ENCODE results near the gene MYO1A.

MYO1A gene

DNA sequence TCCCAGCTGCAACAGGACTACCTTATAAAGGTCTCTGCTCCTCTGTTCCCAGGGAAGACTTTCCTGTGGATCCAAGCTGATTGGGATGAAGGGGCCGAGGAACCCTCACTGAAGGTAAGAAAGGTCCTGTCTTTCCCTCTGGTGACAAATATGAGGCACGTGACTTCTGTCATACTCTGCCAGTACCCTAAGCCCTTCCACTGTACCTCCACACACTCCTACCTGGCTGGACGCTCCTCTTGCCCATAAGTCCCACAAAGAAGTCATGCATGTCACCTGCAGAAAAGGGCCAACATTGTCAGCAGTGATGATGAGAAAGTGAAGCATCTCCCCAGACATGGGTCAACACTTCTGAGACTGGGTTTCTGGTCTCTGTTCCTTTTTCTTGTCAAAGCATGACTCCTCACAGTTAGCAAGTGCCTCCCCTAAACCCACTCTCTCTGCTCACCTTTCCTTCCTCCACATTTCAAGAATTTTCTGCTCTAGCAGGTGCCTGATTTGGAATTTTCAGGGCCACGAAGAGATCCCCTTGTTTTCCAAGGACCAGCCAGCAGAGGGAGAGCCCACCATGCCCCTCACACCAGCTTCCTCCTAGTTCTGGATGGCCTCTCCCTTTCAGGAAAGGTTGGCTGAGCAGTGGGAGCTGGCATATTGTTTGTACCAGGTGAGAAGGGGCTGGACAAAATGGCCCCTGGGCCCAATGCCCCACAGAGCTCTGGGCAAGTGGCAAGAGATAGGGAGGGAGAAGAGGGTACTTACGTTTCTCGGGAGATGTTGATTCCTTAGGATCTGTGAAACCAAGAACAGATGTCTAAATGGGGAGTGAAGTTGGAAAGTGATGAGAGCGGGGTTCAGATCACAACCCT is 37.1 kb downstream of the MYO1A start:
- DNase-seq: no peak

DNA sequence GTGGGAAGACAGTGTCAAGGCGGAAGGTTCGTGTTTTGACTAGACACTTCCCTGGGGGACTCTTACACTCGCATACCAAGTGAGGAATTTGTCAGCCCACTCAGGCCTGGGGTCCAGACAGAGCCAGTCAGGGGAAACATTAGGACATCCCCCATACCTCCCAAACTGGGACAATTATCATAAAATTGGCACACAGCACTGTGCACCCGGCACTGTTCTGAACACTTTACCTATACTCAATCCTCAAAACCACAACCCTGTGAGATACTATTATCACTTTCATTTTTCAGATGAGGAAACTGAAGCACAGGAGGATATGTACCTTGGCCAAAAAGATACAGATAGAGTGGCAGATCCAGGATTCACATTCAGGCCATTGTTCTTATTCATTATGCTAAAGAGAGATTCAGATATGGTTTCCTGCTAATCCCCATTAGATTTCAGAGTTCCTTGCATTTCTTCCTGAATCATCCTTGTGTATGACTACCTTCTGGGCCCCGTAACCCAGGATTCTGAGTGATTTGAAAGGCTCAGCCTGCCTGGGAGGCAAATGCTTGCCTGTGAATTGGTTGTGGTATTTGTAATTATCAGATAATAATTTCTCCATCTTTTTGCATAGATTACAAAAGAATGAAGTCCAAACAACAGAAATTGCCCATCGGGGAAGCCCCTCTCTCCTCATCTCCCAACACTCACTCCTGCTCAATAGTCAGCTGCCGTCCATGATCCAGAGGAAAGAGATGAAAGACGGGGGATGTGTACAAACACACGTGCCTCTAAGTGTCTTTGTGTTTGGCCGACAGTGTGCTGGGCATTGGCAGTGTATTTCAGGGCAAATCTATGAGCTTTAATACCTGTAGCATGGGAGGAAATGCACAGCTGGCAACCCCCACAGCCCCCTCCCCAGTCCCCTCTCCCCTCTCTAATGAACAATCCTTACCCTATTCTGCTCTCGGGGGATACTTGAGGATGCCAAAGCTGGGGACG is 38.2 kb downstream of the MYO1A start:
- peak in 1 of 2 donors; percentile 48 for DNase-seq

DNA sequence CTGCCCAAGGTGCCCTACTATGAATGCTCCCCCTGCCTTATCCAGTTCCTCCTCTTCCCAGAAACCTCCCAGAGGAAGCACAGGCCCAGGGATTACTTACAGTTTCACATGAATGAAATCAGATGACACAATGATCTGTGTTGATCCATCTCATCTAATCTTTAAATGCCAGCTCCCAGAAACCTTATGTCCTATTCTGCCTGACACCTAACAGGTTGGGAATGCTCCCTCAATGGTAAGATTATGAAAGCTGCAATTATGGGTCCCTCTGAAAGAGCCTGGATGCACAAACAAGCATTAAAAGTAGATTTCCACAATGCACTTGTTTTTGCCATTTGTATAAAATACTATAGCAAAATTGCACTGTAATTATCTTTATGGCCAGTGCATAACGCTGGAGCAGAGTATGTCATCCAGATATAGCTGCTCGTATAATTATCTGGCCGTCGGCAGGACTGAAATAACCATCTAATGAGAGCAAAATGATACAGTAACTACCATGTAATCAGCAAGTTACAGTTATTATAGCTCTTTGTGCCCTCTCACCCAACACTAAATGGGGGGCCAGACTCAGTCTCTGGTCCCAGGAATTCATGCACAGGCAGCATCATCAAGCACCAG is 39.2 kb downstream of the MYO1A start:
- DNase-seq: no peak

DNA sequence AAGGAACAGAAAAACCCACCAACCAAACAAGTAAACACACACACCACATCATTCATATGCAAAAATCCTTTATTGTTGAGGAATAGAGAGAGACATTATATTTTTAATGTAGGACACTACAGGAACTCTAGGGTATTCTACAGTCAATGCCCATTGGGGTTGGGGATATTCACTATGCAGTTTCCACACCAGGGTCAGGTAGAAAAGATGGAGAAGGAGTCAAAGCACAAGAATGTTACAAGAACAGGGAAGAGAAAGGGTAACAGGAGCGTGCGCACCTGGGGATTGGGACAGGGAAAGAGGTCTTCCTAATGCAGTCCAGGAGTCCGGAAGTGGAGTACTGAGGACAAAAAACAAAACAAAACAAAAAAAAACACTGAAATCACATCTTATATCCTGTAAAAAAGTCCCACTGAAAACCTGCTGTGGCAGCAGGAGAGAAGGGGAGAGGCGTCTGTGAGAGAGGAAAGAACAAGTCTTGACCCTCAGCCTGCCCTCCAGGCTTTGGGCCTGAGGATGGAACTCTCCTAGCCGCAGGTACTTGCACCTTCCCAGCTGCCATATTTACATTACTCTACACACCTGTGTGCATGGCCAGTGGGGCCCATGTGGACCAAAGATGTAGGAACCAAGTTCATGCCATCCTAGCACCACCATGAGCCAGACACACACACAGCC is 39.8 kb downstream of the MYO1A start:
- DNase-seq: no peak

DNA sequence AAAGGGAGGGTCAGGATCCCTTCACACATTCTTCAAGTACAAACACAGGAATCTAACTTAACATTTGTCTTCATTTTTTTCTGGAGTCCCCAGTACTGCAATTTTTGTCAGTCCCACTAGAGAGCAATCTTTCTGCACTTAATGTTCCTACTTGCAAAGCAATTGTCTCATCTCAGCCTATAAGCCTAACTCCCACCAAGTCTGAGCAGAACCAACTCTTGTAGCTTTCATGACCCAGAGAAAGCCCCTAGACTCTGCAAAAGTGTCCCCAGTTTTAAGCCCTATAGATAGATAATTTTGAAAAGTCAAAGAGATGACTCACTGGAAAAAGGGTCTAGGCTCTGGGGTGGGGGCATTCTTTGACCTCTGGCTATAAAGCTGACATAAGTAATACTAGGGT is 41.8 kb downstream of the MYO1A start:
- peak in 1 of 2 donors; percentile 76 for DNase-seq

DNA sequence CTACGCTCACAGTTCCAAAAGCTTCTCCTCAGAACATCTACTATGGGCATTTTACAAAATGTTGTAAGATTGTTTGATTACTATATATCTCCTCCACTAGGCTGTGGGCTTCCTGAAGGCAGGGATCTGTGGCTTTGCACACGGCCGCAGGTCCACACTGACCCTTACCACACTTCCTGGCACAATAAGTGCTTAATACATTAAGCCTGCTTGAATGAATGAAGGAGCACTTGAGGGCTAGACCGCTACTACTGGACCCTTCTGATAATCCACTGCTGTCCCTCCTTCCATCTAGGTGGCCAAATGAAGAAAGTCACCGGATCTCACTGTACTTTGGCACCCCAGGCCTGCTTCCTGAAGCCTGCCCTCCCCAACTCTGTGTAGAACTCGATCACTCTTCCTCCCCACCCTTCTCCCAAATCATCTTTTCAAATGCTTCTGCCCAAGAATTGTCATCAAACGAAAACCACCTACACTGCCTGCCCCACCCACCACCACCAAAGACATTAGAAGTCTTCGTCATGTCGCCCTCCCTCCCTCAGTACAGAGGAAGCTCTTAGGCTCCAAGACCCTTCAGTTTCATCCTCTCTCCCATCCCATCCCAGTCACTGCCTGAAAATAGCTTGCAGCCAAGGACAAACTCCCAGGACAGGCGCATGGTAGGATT is 43.0 kb downstream of the MYO1A start:
- DNase-seq: no peak

DNA sequence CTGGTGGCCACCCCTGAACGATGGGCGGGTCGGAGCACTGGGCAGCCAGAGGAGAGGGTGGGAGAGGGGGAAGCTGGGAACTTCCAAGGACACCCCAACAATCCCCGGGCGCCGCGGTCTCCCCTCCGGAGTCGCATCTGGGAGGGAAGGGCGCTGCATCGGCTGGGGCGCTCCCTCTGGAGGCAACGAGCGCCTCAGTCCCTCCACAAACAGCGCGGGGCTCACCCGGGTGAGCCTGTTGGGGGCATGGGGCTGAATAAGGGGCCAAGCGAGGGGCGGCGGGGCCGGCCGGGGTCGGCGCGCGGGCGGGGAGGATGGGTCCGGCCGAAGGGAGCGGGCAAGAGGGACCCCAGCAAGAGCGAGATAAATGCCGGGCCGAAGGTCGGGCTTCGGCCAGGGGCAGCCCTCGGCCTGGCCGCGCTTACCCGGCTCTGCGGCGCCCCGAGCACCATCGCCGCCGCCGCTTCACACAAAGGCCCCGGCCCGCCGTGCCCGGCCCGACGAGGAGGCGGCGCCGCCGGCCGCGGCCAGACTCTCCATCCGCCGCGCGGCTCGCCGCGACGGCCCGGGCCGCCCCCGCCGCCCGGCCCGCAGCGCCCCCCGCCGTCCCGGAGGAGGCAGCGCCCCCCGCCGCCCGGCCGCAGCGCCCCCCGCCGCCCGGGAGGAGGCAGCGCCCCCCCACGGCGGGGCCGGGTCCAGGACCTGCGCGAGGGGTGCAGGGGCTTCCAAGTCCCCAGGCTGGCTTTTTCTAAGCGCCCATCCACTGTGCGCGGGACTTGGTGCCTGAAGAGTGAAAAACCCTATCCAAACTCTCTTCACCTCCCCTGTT is 43.7 kb downstream of the MYO1A start, which contains the start of gene ZBTB39:
TSS of gene ZBTB39 (minus strand) at position 567 of the 829 bp plus-strand sequence. CDS start 1,629 bp downstream, outside the sequence.
- peak; percentile 61 to 79 for DNase-seq

DNA sequence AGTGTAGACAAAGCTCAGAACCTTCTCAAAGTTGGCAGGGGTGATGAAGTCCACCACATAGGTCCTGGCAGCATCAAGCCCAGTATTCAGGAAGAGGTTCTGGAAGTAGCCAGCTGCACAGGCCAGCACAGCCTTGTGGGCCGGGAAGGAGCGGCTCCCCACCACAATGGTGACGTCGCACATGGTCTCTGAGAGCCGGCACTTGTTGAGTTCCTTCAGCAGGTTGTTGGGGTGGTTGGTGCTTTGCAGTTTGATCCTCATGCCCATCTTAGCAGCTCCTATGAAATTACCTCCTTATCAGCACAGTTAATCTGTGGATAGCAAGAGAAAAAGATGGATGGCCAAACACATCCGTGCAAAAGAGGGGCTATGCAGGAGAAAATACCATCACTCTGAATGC is 45.3 kb downstream of the MYO1A start:
- DNase-seq: no peak

DNA sequence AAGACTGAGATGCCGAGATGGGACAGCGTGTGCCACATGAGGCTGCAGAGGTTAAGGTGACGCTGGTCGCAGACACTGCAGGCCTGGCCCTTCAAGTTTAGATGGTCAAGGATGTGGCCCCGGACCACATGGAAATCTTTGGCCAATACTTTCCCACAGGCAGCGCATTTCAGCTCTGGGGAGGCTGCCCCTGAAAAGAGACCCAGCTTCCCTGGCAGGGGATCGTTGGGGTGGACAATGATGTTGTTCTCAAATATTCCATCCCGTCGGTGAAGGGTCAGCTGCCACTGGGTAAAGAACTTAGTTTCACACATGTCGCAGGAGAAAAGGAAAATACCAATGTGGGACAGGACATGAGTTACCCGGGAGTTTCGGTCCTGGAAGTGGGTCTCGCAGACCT is 46.5 kb downstream of the MYO1A start:
- no peak for DNase-seq

DNA sequence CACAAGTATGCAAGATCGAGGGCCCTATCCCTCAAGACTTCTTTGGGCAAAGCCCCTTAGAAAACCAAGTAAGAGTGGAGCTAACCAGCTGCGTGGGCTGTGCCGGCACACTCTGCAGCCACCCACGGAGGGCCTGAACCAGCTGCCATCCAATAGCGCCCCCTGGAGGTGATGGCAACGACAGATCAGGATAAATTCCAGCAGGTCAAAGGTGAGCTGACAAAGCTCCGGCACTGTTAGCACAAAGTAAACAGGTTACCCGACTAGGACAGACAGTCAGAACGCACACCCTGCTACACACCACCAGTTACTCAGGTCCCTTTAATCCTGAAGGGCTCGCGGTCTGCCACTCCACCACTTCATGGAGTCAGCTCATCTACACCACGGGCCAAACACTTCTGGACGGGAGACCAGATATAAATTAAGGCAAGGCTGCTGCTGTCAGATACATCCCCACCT is 48.5 kb downstream of the MYO1A start:
- peak; percentile 64 to 80 for DNase-seq

DNA sequence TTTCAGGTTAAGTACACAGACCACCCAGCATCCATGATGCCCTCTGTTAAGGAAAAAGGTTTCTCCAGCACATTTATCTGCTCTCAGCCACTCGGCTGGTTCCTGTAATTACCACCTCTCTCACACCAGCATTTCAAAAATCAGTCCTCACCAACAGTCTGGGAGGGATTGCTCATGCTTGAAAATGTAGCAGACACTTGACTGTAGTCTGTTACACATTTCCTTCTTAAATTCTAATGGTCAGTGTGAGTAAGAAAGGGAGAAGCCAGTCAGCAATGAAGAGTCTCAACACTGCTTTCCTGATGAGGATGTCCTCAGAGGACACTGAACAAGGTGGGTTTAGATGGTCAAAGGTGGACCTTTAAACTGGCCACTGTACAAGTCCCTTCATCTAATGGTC is 49.5 kb downstream of the MYO1A start:
- DNase-seq: no peak

DNA sequence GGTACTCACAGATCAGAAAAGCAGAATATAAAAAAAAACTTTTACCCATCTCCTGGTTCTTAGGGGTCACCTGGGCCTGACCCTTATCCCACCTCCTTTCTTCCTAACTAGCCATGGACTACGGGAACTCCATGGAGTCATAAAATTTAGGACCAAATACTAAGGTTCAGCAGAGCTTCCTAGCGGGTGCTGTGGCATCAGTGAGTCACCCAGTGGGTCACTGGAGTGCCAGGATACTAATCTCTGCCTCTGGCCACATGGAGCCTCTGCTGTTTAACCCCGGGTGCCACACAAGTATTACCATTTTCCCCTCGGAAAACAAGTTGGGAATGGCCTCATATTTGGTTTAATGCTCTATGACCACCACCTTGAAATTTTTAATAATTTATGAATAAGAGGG is 50.5 kb downstream of the MYO1A start:
- no peak for DNase-seq

DNA sequence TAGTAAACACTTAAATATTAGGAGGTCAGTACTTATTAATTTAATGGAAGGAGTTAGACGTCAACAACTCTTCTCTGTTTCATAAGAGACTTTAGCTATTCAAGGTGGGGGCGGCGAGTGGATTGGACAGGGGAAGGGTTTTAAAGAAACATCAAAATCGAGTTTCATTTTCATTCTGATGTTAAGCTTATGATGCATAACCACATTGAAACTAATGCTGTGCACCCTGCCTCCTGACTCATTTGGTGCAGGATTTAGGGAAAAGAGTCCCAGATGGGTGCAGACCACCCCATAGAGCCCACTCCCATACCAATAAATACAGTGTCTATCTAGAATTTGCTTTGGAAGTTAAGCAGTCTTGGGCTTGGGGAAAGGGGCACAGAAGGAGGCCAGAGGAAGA is 50.9 kb downstream of the MYO1A start:
- DNase-seq: no peak

DNA sequence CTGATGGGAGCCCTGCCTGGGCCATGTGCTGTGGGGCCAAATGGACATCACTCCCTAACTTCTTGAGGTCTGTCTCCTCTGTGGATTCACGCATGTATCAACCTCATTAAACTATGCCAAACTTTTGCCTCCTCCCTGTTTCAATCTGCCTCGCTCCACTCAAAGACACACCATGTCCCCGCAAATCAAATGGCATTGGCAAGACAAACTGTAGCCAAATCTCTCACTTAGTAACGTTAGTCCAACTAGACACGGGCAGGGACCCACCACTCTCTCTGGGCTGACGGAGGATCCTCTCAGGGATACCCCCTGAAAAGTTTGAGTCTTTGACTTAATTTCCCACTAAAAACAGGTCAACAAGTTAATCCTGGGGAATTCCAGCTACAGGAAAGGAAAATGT is 51.6 kb downstream of the MYO1A start:
- no peak for DNase-seq

DNA sequence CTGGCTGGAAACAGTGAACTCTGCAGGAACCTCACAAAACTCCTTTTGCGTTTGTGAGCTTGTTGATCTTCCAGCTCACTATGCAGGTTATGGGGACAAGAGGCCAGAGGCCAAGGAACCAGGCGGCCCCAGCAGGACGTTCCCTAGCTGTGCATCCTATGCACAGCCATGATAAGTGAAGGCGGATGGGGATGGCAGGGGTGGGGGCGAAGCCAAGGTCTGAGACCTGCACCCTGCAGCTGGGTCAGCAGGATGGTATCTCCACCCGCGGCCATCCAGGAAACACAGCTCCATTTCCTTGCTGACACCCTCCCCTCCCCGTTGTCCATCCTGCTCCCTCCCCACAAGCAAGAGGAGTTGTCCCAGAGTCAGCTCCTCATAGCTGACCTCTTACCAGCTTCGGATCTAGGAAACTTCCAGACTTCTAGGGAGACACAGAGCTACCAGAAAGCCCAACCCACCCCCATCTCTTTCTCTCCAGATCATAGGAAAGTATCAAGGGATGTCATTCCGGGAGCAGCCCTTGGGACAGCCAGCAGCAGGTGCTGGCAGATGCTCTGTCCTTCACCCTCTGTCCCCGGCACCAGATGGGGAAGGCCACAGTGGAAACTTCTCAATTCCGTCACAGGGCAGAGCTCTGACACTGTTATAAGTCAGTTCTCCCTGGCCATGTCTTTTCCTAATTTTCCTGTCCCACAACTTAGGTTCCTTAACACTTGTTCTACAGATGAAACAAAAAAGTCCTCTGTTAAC is 53.0 kb downstream of the MYO1A start:
- DNase-seq: no peak

DNA sequence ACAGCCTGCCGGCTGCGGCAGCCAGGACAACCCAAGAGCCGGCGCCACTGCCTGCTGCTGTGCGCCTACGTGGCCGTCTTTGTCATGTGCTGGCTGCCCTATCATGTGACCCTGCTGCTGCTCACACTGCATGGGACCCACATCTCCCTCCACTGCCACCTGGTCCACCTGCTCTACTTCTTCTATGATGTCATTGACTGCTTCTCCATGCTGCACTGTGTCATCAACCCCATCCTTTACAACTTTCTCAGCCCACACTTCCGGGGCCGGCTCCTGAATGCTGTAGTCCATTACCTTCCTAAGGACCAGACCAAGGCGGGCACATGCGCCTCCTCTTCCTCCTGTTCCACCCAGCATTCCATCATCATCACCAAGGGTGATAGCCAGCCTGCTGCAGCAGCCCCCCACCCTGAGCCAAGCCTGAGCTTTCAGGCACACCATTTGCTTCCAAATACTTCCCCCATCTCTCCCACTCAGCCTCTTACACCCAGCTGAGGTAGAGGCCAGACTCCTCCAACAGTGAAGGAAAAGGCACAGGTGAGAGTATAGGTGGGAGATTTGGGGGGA is 53.9 kb downstream of the MYO1A start:
- no peak for DNase-seq

DNA sequence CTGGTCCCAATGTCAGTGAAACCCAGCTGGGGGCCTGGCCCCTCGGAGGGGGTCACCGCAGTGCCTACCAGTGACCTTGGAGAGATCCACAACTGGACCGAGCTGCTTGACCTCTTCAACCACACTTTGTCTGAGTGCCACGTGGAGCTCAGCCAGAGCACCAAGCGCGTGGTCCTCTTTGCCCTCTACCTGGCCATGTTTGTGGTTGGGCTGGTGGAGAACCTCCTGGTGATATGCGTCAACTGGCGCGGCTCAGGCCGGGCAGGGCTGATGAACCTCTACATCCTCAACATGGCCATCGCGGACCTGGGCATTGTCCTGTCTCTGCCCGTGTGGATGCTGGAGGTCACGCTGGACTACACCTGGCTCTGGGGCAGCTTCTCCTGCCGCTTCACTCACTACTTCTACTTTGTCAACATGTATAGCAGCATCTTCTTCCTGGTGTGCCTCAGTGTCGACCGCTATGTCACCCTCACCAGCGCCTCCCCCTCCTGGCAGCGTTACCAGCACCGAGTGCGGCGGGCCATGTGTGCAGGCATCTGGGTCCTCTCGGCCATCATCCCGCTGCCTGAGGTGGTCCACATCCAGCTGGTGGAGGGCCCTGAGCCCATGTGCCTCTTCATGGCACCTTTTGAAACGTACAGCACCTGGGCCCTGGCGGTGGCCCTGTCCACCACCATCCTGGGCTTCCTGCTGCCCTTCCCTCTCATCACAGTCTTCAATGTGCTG is 54.6 kb downstream of the MYO1A start:
- DNase-seq: no peak

DNA sequence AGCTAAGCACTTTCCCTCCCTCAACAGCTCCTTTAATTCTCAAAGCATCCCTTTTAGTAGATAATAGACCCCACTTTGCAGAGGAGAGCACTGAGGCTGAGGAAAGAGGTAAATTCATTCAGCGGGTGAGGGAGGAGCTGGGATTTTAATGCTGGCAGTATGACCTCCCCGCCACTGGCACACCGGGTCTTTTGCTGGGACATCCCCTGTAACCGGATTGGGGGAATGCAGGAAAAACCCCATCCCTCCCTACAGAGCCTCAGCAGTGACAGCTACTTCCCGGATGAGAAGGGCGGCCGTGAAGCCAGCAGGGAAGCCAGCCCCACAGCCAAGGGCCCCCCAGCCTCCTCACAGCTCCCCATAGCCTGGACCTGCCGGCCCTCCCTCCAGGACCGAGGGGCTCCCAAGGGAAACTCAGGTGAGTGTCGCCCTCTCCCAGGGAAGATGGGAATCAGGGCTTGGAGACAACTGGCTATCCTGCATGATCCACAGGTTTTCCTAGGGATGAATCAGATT is 55.6 kb downstream of the MYO1A start:
- no peak for DNase-seq

DNA sequence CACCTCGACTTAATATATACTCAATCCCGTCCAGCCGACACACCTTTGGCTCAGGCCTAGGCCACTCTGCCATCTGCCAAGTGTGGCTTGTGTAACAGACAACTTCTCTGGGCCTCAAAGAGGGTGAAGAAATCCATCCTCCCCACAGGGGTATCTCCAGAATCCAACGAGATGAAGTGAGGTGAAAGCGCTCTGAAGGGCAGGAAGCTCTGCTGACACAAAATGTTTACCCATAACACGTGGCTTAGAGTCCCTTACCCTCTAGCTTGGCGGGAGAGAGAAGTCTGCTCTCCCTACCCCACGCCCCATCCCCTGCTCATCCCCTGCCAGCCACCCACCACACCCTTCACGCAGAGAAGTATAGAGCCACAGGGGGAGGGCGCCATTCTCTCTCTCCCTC is 56.6 kb downstream of the MYO1A start:
- no peak for DNase-seq
